Measurements from ENCODE around the gene CSRNP3.

DNA sequence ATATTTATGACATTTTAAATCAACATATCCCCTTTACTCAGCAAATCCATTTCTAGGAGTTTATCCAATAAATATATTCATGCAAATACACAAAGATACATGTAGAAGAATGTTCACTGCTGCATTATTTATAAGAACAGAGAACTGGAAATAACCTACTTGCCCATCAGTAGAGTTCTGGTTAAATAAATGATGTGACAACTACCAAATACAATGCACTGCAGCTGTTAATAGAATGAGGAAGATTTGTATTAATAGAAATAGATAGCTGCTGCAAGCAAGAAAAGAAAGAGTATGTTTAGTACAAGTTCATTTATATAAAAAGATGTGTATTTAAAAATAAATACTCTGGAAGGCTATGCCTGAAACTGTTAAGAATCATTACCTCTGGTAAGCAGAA lies 49.3 kb upstream of the CSRNP3 start:
- no peak for TF ChIP-seq POLR2AphosphoS5 (IDR thresholded peaks at IDR 0.05)
- TF ChIP-seq CTCF (IDR thresholded peaks at IDR 0.05 in 8 of 11, conservative IDR thresholded peaks at IDR 0.05 in 3 of 11) = no peak

All from spleen (tissue), 7 donors.